GM18505 (cell line): ENCODE data around the gene SCAP.
"Not testable (repeated sequence)": the region's sequence is repeated elsewhere in the genome, so short reads cannot be mapped to it uniquely, and the experiment has no call there.

ENCODE experiments used
- ATAC-seq: cut with Tn5 transposase; IDR thresholded peaks from one replicate; pipeline ENCODE4 v1.9.1; 2021; ENCODE audit not compliant: unreplicated experiment
- POLR2A ChIP-seq: IDR thresholded peaks from 4 replicates; pipeline ENCODE4 v1.6.1; 2011; ENCODE audit warnings: borderline replicate concordance; ENCODE audit not compliant: insufficient read depth, insufficient read length; ENCODE audit errors: extremely low read depth

Gene SCAP

GRCh38 chr3:47464588-47464987 lies 11.2 kb downstream of the SCAP start:
- no peak for ATAC-seq
- no peak for TF ChIP-seq POLR2A

GRCh38 chr3:47459534-47460085 lies 16.1 kb downstream of the SCAP start:
- ATAC-seq, result not testable (repeated sequence)

- no peak for ATAC-seq
- no peak for TF ChIP-seq POLR2A
Measured at GRCh38 chr3:47456984-47457383, 18.8 kb downstream of the SCAP start.

GRCh38 chr3:47455806-47456452 lies 19.8 kb downstream of the SCAP start:
- TF ChIP-seq POLR2A, result no peak
- ATAC-seq, result no peak

- no peak for TF ChIP-seq POLR2A
Measured at GRCh38 chr3:47452453-47453215, 23.1 kb downstream of the SCAP start.

GRCh38 chr3:47444103-47444502 lies 31.6 kb downstream of the SCAP start:
- ATAC-seq, result no peak
- no peak for TF ChIP-seq POLR2A

More at GRCh38 chr3:47452453-47453215, 23.1 kb downstream of the SCAP start:
- no peak for ATAC-seq

GRCh38 chr3:47443611-47443995 lies 32.1 kb downstream of the SCAP start:
- TF ChIP-seq POLR2A, result no peak
- ATAC-seq, result no peak

- TF ChIP-seq POLR2A, result no peak
- ATAC-seq, result no peak
Measured at GRCh38 chr3:47441796-47442551, 33.8 kb downstream of the SCAP start.

- no peak for TF ChIP-seq POLR2A
- ATAC-seq, result no peak
Measured at GRCh38 chr3:47440131-47440530, 35.6 kb downstream of the SCAP start.

GRCh38 chr3:47436180-47436579 lies 39.6 kb downstream of the SCAP start:
- ATAC-seq, result no peak
- no peak for TF ChIP-seq POLR2A

GRCh38 chr3:47434849-47435248 lies 40.9 kb downstream of the SCAP start:
- no peak for TF ChIP-seq POLR2A
- no peak for ATAC-seq

GRCh38 chr3:47433796-47434195 lies 41.9 kb downstream of the SCAP start:
- no peak for ATAC-seq
- TF ChIP-seq POLR2A, result no peak

- no peak for TF ChIP-seq POLR2A
- ATAC-seq, result no peak
Measured at GRCh38 chr3:47432673-47433072, 43.1 kb downstream of the SCAP start.
